Neural progenitor cell (in vitro differentiated cells): Measurements from ENCODE around the gene ABLIM2.

ENCODE experiments used
- EZH2 ChIP-seq: fragments of 200-600 bp; sonication (generic); IDR thresholded peaks from 2 replicates; pipeline ENCODE4 v1.6.1; 2017; ENCODE audit warnings: antibody characterized with exemption, mild to moderate bottlenecking, moderate library complexity
- EZH2phosphoT487 ChIP-seq: fragments of 200-600 bp; sonication (generic); IDR thresholded peaks from 2 replicates; pipeline ENCODE4 v1.6.1; 2017; ENCODE audit warnings: antibody characterized with exemption
- TF ChIP-seq, protein P1 (sequence below): fragments of 200-600 bp; sonication (generic); IDR thresholded peaks from 2 replicates; pipeline ENCODE4 v1.5.1; 2017; ENCODE audit warnings: antibody characterized with exemption, mild to moderate bottlenecking

DNA sequence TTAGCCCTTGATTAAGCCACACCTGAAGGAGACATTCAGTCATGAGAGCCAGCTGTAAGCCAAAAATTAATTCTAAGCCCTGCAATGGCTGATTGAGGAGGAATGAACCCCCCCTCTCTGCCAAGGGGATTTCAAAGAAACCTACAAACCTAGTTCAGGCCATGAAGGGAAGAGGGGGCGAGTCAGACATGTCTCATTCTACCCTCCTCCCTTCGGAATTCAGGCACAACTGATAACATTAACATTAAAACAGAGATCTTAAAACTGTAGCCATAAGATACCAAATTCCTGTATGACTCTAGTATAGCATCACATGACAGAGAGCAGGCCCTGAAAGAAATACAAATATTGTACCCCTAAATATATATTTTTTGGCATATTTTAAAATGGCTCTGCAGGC, 178.6 kb downstream of the ABLIM2 start:
- TF ChIP-seq, protein P1, sequence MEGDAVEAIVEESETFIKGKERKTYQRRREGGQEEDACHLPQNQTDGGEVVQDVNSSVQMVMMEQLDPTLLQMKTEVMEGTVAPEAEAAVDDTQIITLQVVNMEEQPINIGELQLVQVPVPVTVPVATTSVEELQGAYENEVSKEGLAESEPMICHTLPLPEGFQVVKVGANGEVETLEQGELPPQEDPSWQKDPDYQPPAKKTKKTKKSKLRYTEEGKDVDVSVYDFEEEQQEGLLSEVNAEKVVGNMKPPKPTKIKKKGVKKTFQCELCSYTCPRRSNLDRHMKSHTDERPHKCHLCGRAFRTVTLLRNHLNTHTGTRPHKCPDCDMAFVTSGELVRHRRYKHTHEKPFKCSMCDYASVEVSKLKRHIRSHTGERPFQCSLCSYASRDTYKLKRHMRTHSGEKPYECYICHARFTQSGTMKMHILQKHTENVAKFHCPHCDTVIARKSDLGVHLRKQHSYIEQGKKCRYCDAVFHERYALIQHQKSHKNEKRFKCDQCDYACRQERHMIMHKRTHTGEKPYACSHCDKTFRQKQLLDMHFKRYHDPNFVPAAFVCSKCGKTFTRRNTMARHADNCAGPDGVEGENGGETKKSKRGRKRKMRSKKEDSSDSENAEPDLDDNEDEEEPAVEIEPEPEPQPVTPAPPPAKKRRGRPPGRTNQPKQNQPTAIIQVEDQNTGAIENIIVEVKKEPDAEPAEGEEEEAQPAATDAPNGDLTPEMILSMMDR = no peak
- TF ChIP-seq EZH2 = no peak
- TF ChIP-seq EZH2phosphoT487 = no peak
